NCI-H2081 (cell line): ENCODE data around the gene CNOT6.
"Not testable (repeated sequence)": the region's sequence is repeated elsewhere in the genome, so short reads cannot be mapped to it uniquely, and the experiment has no call there.

Experiments used
- DNase-seq, 2 experiments: peaks; one replicate each; lab custom pipeline; 2025; lab: John Stamatoyannopoulos, UW

Gene CNOT6

DNA sequence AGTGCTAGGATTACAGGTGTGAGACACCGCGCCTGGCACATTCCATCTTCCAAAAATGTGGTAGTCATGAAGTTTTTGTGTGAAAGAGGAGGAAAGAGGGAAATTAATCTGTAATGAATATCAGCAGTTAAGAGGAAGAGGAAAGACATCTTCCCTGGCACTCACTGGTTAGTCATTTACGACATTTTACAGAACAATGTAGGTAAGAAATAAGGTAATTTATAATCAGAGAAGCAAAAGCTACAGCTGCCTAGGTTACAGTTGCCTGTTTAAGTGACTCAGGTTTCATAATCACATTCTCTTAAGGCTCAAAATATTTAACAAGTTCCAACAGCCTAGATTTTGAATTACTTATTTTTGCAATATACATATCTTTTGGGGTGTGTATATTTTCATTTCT lies 26.9 kb downstream of the CNOT6 start:
- no peak for DNase-seq

DNA sequence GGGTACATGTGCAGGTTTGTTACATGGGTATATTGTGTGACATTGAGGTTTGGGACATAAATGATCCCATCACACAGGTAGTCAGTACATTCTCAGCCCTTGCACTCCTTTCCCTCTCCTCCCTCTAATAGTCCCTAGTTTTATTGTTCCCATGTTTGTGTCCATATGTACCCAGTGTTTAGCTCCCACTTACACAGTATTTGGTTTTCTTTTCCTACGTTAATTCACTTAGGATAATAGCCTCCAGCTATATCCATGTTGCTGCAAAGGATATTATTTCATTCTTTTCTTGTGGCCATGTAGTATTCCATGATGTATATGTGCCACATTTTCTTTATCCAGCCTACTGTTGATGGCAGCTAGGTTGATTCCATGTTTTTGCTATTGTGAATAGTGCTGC lies 27.4 kb downstream of the CNOT6 start:
- DNase-seq = peak in 1 of 2 experiments; percentile 22

DNA sequence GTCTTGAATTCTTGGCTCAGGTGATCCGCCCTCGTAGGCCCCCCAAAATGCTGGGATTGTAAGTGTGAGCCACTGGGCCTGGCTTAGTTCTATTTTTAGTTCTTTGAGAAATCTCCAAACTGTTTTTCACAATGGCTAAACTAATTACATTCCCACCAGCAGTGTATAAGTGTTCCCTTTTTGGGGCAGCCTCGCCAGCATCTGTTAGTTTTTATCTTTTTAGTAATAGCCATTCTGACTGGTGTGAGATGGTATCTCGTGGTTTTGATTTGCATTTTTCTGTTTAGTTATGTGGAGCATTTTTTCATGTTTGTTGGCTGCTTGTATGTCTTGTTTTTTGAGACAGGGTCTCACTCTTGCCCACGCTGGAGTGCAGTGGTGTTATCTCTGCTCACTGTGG lies 28.2 kb downstream of the CNOT6 start:
- no peak for DNase-seq

DNA sequence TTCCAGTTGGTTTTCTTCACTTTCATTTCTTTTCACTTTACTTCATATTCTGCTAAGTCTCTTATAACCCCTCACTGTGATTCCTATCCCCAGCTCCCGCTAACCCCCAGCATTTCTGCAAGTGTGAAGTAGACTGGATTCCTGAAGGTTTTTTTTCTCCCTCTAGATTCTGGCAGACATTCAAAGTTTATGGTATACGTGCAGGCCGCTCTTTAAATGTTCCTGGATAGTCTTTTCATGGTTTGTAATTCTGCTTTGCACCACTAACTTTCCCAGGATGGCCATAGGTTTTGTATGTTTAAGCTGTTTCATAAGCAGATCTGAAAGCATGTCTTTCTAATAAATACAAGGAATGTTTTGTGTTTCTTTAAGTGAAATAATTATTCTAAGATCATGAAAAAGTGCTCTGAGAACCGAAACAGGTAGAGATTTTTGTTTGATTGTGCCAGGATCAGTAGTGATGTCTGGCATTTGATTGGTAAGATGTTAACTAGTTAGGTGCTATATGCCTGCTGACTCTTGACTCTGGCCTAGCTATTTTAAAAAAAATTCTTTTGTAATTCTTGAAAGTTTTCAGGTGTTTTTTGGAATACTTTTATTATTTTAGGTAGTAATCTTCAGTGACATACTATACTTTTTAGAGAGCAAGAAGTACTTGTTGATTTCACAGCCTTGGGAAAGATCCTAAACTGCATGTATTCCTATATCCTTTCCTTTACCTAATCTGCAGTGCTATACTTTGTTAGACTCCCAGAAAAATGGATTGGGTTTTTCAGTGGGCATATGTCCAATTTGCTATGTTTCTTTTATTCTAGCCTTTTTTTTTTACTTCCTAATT lies 29.7 kb downstream of the CNOT6 start:
- no peak for DNase-seq

DNA sequence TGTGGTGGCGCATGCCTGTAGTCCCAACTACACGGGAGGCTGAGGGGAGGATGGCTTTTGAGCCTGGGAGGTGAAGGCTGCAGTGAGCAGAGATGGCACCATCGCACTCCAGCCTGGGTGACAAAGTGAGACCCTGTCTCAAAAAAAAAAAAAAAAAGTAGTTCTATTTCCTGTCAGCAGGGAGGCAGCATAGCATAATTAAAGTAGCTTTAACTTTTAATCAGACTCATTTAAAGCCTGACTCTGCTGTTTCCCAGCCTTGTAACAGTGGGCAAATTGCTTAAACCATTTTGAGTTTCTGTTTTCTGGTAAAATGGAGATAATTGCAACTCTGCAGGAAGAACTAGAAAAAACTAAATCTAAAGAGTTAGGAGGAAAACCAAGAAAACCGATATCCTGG lies 31.2 kb downstream of the CNOT6 start:
- no peak for DNase-seq

DNA sequence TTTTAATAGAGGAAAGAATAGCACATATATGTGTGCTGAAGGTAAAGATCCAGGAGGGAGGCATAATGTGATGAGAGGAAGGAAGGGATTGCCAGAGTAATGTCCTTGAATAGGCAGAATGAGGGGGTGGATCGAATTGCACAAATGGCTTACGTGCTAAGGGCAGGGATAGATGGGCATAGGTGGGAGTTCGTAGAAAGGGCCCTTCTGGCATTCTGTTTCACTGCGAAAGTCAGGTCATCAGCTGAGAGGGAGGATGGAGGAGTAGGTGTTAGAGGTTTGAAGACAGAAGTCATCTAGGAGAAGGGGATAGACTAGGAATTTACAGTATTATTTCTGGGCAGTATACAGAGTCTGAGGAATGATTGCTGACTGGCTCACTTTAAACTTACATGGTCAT lies 32.1 kb downstream of the CNOT6 start:
- no peak for DNase-seq

DNA sequence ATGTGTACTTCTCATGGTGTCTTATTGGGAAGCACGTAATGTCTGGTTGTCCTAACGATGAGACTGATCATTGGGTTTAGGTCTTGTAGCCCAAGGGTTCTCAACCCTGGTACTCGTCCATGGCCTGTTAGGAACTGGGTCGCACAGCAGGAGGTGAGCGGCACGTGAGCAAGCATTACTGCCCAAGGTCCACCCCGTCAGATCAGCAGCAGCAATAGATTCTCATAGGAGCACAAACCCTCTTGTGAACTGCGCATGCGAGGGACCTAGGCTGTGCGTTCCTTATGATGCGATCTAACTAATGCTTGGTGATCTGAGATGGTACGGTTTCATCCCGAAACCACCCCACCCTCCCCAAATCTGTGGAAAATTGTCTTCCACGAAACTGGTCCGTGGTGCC lies 33.5 kb downstream of the CNOT6 start:
- DNase-seq = no peak

DNA sequence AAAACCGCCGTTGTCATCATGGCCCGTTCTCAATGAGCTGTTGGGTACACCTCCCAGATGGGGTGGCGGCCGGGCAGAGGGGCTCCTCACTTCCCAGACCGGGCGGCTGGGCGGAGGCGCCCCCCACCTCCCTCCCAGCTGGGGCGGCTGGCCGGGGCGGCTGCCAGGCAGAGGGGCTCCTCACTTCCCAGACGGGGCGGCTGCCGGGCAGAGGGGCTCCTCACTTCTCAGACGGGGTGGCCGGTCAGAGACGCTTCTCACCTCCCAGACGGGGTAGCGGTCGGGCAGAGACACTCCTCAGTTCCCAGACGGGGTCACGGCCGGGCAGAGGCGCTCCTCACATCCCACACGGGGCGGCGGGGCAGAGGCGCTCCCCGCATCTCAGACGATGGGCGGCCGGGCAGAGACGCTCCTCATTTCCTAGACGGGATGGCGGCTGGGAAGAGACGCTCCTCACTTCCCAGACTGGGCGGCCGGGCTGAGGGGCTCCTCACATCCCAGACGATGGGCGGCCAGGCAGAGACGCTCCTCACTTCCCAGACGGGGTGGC lies 36.9 kb downstream of the CNOT6 start:
- not testable (repeated sequence) for DNase-seq

DNA sequence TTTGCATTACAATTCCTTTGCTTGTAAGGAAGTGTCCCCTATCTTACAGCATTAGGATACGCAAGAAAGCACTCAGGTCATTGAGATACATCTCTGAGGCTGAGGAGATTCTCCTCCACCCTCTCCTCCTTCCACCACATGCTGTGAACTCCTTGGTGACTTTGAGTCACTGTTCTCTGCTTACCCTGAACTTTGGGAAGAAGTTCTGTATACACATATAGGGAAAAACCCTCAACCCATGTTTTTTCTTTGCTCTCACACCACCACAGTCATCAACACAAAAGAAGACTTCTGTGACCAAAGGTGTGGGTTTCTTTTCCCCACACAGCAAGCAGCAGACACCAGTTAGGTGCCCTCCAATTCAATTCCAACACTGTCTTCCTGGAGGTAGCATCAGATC lies 38.1 kb downstream of the CNOT6 start:
- no peak for DNase-seq

DNA sequence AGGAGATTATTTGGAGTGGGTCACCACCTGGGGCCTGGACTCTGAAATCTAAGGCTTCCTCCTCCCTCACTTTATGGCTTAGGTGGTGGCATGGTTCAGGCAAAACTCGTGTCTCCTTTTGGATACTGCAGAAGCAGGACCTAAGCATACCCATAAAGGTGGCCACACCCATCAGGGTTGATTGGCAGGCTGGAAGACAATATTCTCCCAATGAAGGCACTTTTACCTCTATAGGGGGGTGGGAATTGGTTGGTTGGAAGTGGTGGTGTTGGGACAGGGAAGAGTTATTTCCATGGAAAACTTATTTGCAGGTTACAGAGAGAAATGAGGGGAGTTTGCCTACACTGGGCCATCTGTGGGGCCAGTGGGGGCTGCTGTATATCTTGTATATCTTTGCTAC lies 39.7 kb downstream of the CNOT6 start:
- no peak for DNase-seq

DNA sequence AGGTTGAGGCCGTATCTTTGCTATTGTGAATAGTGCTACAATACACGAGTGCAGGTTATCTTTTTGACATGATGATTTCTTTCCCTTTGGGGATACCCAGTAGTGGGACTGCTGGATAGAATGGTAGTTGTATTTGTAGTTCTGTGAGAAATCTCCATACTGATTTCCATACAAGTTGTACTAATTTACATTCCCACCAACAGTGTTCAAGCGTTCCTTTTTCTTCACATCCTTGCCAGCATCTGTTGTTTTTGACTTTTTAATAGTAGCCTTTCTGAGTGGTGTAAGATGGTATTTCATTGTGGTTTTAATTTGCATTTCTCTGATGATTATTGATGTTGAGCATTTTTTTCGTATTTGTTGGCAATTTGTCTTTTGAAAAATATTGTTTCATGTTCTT lies 41.4 kb downstream of the CNOT6 start:
- DNase-seq = no peak

DNA sequence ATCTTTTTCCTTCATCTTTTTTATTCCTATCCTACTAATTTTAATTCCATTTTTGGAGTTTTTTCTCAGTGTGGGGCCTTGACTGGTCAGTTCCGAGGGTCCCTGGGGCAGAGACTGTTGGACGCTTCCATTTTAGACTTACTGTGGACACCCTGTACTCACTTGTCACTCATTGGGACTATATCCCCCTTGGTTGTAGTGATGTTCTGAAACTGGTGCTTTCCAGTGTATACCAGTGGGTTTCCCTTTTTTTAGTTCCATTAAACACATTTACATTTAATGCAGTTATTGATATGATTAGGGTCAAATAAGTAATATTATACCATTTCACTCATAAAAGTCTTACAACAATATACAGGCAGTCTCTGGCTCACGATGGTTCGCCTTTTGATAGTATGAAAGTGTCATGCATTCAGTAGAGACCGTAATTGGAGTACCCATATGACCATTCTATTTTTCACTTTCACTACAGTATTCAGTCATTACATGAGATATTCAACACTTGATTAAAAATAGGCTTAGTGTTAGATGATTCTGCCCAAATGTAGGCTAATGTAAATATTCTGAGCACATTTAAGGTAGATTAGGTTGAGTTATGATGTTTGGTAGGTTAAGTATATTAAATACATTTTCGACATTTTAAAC lies 46.0 kb downstream of the CNOT6 start:
- DNase-seq = no peak

DNA sequence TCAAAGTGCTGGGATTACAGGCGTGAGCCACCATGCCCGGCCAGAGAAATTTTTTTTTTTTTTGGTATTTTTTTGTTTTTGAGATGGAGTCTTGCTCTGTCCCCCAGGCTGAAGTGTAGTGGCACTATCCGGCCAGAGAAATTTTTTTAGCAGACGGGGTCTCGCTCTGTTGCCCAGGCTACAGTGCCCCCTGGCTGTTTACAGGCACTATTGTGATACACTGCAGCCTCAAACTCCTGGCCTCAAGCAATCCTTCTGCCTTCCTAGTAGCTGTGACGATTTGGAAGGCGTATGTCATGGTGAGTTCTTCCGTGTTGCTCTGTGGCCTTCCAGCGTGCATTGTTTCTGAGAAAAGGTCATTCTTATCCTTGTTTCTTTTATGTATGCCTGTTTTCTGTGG lies 47.5 kb downstream of the CNOT6 start:
- DNase-seq = no peak

DNA sequence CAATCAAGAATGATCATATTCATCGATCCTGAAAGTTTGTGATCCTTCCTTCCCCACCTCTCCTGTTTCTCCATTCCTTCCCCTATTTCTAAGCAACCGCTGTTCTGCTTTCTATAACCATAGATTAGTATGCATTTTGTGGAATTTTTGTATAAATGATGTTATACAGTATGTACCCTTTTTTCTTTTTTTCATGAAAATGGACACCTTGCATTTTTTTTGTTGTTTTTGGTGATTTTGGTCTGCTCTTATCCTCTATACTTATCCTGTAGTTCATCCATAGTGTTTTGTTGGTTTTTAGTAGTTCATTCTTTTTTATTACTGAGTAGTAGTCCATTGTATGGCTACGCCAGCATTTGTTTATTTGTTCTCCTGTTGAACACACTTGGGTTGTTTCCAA lies 51.1 kb downstream of the CNOT6 start:
- DNase-seq = no peak

DNA sequence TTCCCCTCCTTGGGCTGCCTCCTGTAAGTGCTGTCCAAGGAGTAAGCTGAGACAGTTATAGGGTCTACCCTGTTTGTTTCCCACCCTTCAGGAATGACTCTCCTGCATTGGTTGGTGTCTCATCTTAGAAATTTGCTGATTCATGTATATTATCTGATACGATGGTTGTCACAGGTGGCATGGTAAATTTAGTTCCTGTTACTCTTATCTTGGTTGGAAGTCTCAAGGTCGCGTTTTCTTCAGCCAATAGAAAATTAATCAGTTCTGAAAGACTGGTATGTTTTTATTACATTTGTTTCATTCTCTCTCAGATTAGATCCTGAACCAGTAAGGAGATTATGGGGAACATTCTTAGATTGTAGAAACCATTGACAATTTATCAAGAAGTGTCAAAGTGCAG lies 54.4 kb downstream of the CNOT6 start:
- no peak for DNase-seq

DNA sequence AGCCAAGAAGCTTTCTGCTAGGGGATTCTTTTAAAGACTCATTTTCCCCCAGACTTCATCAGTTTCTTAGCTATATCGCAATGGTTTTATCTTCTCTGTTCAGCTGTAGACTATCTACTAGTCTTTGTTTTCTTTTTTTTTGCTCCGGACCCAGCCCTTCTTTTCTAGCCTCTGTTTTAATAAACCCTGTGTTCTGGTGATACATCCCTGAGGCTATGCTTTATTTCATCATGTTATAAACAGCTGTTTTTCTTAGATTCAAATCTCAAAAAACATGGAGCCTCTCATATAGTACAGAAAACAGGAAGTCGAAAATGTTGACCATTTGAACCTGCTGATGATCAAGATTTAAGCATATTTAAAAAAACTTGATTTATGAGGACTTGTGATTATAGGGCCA lies 59.4 kb downstream of the CNOT6 start:
- DNase-seq = no peak

DNA sequence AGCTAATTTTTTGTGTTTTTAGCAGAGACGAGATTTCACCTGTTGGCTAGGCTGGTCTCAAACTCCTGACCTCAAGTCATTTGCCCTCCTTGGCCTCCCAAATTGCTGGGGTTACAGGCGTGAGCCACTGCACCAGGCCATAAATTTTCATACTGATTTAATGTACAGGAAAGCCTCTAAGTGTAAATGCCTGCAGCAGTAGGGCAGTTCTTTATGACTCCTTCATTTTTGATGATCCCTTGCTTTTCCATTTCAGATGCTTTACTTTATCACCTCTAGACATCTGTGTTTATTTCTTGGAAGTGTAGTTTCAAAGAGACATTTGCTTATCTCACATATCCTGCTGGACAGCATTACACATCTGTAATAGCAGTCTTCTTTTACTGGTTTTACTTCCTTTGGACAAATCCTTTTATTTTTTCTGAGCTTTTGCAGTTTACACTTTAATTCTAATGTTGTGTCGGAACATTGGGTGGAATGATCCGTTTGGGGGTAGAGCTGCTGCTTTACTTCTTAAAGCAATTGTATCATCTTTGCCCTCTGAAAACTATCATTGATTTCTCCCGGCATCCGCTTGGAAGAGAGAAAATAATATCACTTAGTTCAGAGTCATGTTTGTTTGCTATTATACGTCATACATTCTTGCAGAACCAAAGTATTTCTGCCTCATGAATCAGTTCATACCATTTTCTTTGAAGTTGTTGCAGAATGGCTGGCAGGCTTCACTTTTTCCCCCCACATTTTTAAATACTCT lies 61.2 kb downstream of the CNOT6 start:
- DNase-seq = no peak

DNA sequence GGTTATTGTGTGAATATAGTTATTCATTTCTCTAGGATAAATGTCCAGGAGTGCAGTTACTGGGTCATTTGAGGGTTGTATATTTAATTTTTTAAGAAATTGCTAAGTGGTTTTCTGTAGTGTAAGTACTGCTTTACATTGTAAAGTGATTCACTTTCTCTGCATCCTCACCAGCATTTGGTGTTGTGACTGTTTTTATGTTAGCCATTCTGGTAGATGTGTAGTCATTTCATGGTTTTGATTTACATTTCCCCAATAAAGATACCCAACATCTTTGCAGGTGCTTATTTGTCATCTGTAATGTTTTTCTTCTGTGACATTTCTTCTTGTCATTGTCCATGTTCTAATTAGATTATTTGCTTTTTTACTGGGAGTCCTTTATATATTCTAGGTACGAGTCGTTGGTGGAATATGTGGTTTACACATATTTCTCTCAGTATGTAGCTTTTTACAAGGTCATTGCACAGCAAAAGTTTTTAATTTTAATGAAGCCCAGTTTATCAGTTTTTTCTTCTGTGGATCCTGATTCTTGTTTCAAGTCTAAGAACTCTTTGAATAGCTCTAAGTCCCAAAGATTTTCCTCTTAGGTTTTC lies 63.1 kb downstream of the CNOT6 start:
- no peak for DNase-seq

DNA sequence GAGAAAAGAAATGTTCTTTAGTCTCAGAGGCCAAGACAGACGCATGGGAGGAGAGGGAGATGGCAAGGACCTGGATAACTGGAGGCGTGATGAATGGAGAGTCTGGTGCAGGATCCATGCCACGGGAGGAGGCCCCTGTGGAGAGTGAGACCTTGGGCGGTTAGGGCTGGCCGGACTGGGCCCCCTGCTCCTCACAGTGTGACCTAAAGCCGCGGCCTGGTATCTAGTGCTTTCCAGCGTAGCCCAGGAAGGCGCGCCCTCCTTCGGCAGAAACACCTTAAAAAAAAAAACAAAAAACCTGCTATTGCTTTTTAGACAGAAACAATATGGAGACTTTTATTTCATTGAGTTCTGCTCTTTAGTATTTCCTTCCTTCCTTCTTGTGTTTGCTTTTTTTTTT lies 64.1 kb downstream of the CNOT6 start:
- no peak for DNase-seq

DNA sequence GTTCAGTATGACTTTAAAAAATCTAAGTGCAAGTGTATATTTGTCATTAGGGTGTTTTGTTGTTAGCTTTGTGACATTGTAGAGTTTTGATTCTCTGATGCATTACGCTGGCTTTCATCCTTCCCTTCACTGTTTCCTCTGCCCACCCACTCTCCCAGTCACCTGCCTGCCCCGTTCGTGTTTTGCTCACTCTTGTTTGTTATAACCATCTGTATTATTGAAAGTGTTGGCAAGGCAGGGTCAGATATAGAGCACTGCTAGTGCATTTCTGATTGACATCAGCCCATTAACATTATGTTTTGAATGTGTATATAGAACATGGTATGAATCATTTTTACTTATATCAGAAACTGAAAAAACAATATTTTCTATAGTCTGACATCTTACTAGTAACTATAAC lies 69.8 kb downstream of the CNOT6 start:
- DNase-seq = no peak

DNA sequence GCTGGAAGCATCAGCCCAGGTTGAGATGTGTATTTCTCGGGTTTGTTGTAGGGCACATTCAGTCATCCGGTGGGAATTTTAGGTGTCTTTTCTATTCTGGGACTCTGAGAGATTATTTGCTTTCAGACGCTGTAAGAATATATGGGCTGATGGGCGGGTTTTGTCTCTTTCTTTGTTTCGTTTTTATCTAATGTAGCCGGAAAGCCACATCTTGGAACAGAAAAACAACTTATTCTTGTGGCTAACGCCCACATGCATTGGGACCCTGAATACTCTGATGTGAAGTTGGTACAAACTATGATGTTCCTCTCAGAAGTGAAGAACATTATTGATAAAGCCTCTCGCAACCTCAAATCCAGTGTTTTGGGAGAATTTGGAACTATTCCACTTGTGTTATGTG lies 74.7 kb downstream of the CNOT6 start:
- no peak for DNase-seq

DNA sequence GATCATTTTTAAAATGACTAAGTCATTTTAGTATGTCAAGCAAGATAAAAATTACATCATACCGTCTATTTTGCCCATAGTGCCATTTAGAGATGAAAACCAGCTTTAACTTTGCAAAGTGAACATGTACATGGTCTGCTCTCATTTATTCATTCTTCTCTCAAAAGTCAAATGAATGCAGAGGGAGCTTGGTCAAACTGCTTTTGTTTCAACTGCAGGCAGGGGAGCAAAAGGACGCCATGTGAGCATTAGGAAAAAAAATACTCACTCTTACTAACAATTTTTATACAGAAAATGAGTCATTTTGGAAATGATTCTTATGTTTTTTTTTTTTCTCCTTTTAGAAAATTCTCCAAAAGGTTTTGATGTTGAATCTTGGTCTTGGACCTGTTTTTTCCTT lies 81.4 kb downstream of the CNOT6 start:
- no peak for DNase-seq
